Right lobe of liver (tissue), 4 donors: ENCODE data around the gene SYT2.

ENCODE experiments used
- CTCF ChIP-seq, 4 donors: fragments of 200-600 bp in 3 of 4; fragments of 450-650 bp in 1 of 4; IDR thresholded peaks; one replicate each; pipeline versions ENCODE4 v1.5.1 to v1.8.0; 2016 to 2022; ENCODE audit warnings: antibody characterized with exemption in 4 of 4, mild to moderate bottlenecking in 2 of 4
- POLR2A ChIP-seq: fragments of 450-650 bp; IDR thresholded peaks from one replicate; pipeline ENCODE4 v1.6.1; 2017; ENCODE audit warnings: antibody characterized with exemption, mild to moderate bottlenecking
- donor health status: DM: no; HTN: no; CAD: no.
- donor health status: DM: no; HTN: no; CAD: no.
- donor health status: DM: no; HTN: yes; CAD: no.

- TF ChIP-seq CTCF (IDR thresholded peaks at IDR 0.05) (no peak), POLR2A (no peak)
Measured at GRCh38 chr1:202628646-202629215, 81.5 kb downstream of the SYT2 start.
